MCF 10A (cell line): ENCODE measurements around the gene RPTOR. TPM values are rescaled to one million over a fixed set of nuclear protein-coding genes. Genes with fewer than 3 reads are reported as not detected.

Source experiments
- BruUV-seq: library from RNA; stranded (reverse); fragments of 400-500 nt; replicated peaks from 2 replicates; lab custom pipeline; 2021; lab: Mats Ljungman, UMichigan
- CTCF ChIA-PET: fragments of 300-600 bp; sonication (Branson Sonifier 250); formaldehyde crosslinking; extraction: SDS; loops from one replicate; lab custom pipeline; 2021; ENCODE audit warnings: antibody characterized with exemption, inconsistent platforms; lab: Yijun Ruan, JAX
- POLR2A ChIA-PET: fragments of 300-600, 350-650 bp; sonication (Branson Sonifier 250); formaldehyde crosslinking; extraction: SDS; loops from one replicate; lab custom pipeline; 2020; ENCODE audit warnings: antibody characterized with exemption, inconsistent platforms; lab: Yijun Ruan, JAX
- DNase-seq: peaks from one replicate; pipeline ENCODE4 v3.0.0-alpha.2; 2018; ENCODE audit not compliant: unreplicated experiment
- H3K27ac Mint-ChIP-seq: one replicate; pipeline ENCODE4 v1.8.0; 2022; ENCODE audit warnings: mild to moderate bottlenecking, low read depth, mixed read lengths; ENCODE audit not compliant: unreplicated experiment
- H3K27me3 Mint-ChIP-seq: one replicate; pipeline ENCODE4 v1.8.0; 2022; ENCODE audit warnings: mixed read lengths; ENCODE audit not compliant: insufficient read depth, unreplicated experiment
- H3K36me3 Mint-ChIP-seq: one replicate; pipeline ENCODE4 v1.8.0; 2022; ENCODE audit warnings: mild to moderate bottlenecking, moderate library complexity, mixed read lengths; ENCODE audit not compliant: insufficient read depth, unreplicated experiment
- H3K4me1 Mint-ChIP-seq: one replicate; pipeline ENCODE4 v1.8.0; 2022; ENCODE audit warnings: mixed read lengths; ENCODE audit not compliant: insufficient read depth, unreplicated experiment
- H3K4me3 Mint-ChIP-seq: one replicate; pipeline ENCODE4 v1.8.0; 2022; ENCODE audit warnings: mild to moderate bottlenecking, moderate library complexity, mixed read lengths; ENCODE audit not compliant: unreplicated experiment
- H3K9me3 Mint-ChIP-seq: one replicate; pipeline ENCODE4 v1.8.0; 2022; ENCODE audit warnings: mixed read lengths; ENCODE audit not compliant: unreplicated experiment
- intact Hi-C: fragments of 100-400 bp; cut with micrococcal nuclease; formaldehyde crosslinking; loops from 2 replicates; pipeline ENCODE4 v1.14.1; 2022
- total RNA-seq: library from RNA; stranded (reverse); gene quantifications from 2 replicates; pipeline ENCODE4 v1.2.3, GENCODE V29; 2022
- TF ChIP-seq, protein P1 (sequence below): fragments of 200-600 bp; IDR thresholded peaks from one replicate; pipeline ENCODE4 v1.8.0; 2022; ENCODE audit warnings: antibody characterized with exemption, mild to moderate bottlenecking; ENCODE audit not compliant: unreplicated experiment

The RPTOR gene
- total RNA-seq, 1 experiment from 2014 or later: 41.3 TPM

DNA sequence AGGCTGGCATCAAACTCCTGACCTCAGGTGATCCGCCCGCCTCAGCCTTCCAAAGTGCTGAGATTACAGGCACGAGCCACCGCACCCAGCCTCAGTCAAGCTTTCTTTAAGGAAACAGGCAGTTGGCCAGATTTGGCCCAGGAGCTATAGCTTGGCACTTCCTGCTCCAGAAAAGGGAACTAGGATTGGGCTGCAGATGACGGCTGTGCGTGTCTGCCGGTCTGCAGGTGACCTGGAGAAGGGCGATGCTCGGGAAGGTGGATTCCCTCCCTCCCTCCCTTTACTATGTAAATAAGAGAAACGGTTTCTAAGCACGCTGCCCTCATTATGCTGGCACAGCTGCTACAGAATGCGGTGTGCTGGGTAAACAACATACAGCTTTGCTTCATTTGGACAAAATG lies 215.9 kb downstream of the RPTOR start:
- no peaks in the 10 kb centered on the region for H3K9me3 Mint-ChIP-seq
- no peaks in the 10 kb centered on the region for H3K27me3 Mint-ChIP-seq
- peaks cover 24% of the 10 kb centered on the region for H3K4me1 Mint-ChIP-seq
- H3K4me3 Mint-ChIP-seq: peak overlapping the region; percentile 39
- TF ChIP-seq, protein P1, sequence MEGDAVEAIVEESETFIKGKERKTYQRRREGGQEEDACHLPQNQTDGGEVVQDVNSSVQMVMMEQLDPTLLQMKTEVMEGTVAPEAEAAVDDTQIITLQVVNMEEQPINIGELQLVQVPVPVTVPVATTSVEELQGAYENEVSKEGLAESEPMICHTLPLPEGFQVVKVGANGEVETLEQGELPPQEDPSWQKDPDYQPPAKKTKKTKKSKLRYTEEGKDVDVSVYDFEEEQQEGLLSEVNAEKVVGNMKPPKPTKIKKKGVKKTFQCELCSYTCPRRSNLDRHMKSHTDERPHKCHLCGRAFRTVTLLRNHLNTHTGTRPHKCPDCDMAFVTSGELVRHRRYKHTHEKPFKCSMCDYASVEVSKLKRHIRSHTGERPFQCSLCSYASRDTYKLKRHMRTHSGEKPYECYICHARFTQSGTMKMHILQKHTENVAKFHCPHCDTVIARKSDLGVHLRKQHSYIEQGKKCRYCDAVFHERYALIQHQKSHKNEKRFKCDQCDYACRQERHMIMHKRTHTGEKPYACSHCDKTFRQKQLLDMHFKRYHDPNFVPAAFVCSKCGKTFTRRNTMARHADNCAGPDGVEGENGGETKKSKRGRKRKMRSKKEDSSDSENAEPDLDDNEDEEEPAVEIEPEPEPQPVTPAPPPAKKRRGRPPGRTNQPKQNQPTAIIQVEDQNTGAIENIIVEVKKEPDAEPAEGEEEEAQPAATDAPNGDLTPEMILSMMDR: no peak
- POLR2A ChIA-PET: interaction anchor here (0.6 to 1.2 kb wide), 8 partner anchors 32 to 306 kb away, joined by 3 to 6 read pairs (median 3); no protein-coding TSS in a partner anchor
- no TSS peak for BruUV-seq
- DNase-seq: peak; percentile 82
- peaks cover 24% of the 10 kb centered on the region for H3K36me3 Mint-ChIP-seq
- H3K27ac Mint-ChIP-seq: peak overlapping the region; percentile 57
- CTCF ChIA-PET: no interaction called here
- intact Hi-C loops: loop anchor here (2.0 to 10.0 kb wide), 3 partner anchors 72 to 156 kb away; no protein-coding TSS in a partner anchor

DNA sequence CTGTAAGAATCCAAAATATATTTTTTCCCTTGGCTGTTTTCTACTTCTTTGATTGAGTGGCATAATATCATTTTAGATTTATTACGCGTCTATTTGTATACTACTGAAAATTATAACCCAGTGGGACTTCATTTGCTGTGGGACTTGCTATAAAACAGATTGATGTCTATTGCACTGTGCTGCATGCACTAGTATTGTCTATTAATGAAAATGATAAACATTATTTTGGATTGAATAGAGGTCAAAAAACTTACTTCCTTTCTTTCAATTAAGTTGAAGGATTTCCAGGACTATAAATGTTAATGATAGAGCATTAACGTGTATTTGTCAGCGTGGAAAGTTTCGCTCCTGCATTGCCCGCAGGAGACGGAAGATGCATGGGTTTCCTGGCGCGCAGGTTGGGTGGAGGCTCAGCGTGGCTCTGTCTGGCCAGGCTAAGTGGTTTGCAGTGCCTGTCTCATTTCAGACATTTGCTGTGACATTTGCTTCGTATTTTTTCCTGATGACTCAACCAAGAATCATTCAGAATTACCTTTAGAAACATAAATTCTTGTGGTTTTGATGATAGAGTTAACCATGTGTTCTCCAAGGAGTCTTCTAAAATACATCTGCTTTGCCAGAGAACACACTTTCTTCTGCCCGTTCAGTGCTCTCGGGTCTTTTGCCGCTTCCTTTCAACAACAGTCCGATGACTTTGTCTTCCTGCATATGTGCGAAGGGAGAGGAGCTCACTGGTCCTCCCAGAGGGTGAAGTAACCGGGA lies 216.7 kb downstream of the RPTOR start:
- peak overlapping the region; percentile 59 for H3K4me3 Mint-ChIP-seq
- H3K27ac Mint-ChIP-seq: peak overlapping the region; percentile 75
- H3K27me3 Mint-ChIP-seq: no peaks in the 10 kb centered on the region
- ChIA-PET POLR2A (interaction anchor here (0.6 to 1.6 kb wide), 13 partner anchors 30 to 479 kb away, joined by 3 to 6 read pairs (median 3); no protein-coding TSS in a partner anchor), CTCF (interaction anchor here (0.7 kb wide), 1 partner anchor 753 kb away, joined by 3 read pairs; no protein-coding TSS in a partner anchor)
- peaks cover 25% of the 10 kb centered on the region for H3K36me3 Mint-ChIP-seq
- peaks cover 24% of the 10 kb centered on the region for H3K4me1 Mint-ChIP-seq
- TF ChIP-seq, protein P1: no peak
- DNase-seq: peak; percentile 77
- BruUV-seq: no TSS peak
- intact Hi-C loops: loop anchor here (2.0 to 10.0 kb wide), 3 partner anchors 72 to 156 kb away; no protein-coding TSS in a partner anchor
- H3K9me3 Mint-ChIP-seq: no peaks in the 10 kb centered on the region

DNA sequence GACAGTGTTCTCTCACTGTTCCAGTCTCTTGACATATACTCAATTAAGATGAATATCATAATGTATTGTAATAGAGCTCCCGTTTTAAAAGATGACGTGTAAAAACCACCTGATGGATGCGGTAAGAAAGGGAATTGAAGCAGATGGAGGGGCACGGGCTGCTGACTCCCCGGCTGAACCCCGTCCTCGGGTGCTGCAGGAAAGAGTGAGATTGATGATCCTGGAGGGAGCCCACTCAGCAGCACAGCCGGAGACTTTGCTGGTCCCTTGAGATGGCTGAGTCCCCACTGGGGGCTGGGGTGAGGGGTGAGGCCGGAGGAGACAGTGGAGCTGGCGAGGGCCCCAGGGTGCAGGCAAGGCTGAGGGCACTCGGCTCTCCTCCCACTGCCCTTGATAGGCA lies 217.4 kb downstream of the RPTOR start:
- no TSS peak for BruUV-seq
- Mint-ChIP-seq H3K27ac (peak overlapping the region; percentile 75), H3K4me1 (peaks cover 24% of the 10 kb centered on the region), H3K9me3 (no peaks in the 10 kb centered on the region), H3K27me3 (no peaks in the 10 kb centered on the region), H3K4me3 (peak overlapping the region; percentile 59), H3K36me3 (peaks cover 24% of the 10 kb centered on the region)
- no peak for DNase-seq
- TF ChIP-seq, protein P1: no peak
- intact Hi-C loops: loop anchor here (5.0 to 10.0 kb wide), 2 partner anchors 95 to 157 kb away; no protein-coding TSS in a partner anchor
- CTCF ChIA-PET: interaction anchor here (0.6 to 0.7 kb wide), 2 partner anchors 481 to 754 kb away, joined by 3 read pairs; no protein-coding TSS in a partner anchor
- POLR2A ChIA-PET: interaction anchor here (0.6 to 1.6 kb wide), 5 partner anchors 29 to 478 kb away, joined by 3 to 5 read pairs (median 4); no protein-coding TSS in a partner anchor
